NCI-H2107 treated with DMSO at 0.1 percent for 48 hours (cell line): Measurements from ENCODE around the gene STOX2.
A peak's percentile ranks its signal among the peaks of the same experiment; 100 is the strongest.

Experiments used
- DNase-seq: peaks from one replicate; lab custom pipeline; 2025; ENCODE audit not compliant: unreplicated experiment; lab: John Stamatoyannopoulos, UW

STOX2 gene

GRCh38 chr4:183905081-183905592 lies at the start of gene STOX2:
Gene STOX2 (plus strand): TSS chr4:183905307. CDS start chr4:183906791, 1,484 bp downstream.
- DNase-seq = peak; percentile 38

DNA sequence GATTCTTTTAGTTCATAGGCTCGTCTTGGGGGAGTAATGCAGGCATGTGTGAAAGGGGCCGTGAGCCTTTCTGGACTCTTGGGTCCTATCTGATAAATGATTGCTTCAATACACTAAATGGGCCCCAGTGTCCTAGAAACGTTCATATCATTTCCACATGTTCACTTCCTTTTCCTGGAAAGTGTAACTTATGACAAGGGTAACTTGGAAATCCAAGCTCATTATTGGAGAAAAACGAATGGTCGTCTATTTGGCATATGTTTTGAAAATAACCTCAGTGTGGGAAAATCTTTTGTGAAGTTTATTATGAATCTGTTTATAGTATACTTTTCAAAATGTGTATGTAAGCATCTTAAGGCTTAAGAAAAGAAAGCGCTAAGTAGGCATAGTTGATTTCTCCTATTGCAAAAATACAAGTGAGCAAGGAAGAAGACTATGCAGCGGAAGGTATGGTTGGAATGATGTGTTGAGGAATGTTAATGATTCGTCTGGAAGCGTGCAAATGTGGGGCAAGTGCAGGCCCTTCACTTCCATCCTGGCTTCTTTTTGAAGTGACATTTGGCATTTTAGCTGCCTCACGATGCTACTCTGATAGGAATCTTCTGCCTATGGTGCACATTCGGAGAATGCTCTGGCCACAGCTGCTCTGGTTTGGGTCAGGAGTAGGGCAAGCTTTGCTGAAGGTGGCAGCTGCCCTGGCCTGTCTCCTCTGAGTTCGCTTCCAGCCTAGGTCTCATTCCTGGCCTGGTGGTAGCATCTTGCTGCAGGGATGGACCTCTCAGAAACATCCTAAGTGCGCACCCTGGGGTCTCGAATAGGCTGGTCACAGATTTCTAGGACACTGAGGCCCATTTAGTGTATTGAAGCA lies 49.5 kb upstream of the STOX2 start:
- no peak for DNase-seq

DNA sequence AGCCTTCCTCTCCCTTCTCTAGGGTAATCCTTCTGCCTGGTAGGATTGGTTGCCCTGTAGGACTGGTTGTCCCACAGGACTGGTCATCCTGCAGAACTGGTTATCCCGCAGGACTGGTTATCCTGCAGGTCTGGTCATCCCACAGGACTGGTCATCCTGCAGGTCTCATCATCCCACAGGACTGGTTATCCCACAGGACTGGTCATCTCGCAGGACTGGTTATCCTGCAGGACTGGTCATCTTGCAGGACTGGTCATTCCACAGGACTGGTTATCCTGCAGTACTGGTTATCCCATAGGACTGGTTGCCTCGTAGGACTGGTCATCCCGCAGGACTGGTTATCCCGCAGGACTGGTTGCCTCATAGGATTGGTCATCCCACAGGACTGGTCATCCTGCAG lies 48.1 kb upstream of the STOX2 start:
- DNase-seq = no peak

- DNase-seq = no peak
These were observed 47.0 kb upstream of the STOX2 start for GRCh38 chr4:183858011-183858615.

GRCh38 chr4:183860119-183860518 lies 45.0 kb upstream of the STOX2 start:
- DNase-seq = no peak

DNA sequence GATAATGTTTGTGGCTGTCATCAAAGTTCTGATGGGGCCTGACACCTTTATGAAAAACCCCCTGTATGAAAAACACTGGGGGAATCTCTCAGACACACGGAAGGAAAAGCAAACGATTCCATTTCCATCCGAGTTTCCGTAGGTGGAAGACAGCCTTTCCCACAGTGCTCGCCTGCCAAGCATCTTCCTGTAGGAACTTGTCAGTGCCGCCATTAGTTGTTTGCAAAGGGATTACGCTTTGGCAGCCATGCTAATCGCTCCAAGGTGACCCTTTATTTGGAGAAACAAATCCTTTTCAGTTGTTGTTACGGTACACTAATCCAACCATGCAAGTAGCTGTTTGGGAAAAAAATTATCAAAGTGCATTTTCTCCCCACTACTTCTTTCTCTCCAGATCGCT lies 44.4 kb upstream of the STOX2 start:
- no peak for DNase-seq

DNA sequence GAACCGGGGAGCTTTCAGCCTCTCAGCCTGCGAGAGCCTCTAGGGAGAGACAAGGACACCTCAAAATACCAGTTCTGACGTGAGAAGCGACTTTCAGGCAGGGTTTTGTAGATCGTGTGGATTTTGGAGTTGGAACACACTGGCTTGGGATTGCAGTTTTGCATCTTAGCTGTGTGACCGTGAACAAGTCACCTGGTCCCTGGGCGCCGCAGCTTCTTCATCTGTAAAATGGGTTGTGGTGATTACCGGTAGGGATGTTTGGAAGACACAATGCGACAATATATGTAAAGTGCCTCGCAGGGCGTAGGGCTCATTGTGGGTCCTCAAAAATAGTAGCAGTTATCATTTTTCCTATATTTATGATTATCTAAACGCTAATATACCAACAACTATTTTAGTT lies 43.7 kb upstream of the STOX2 start:
- no peak for DNase-seq

DNA sequence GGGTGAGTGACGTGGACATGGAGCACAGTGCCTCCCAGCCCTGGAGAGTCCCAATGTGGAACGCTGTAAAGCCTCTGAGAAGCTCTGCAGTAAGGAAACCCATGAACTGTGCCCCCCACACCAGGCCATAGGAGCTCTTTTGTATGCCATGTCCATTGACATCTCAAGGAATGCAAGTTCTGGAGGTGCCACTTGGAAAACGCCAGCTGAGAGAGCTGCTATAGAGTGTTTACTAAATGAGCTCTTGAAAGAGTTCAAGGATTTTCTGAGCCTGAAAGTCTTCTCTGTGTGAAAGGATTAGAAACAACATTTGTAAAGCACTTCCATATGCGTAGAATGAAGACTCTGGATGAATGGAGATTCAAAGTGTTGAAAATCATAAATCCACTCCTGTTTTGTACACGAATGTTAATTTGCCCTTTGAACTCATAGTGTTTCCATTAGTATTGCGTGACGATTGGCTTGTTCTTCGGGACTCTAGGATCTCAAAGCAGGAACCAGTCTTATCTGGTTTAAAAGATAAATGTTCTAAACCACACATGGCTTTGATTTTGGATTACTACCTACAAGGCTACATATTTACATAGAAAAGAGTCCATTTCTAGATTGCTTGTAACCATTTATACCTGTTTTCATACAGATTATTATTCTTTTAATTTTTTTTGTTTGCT lies 41.8 kb upstream of the STOX2 start:
- DNase-seq = no peak

DNA sequence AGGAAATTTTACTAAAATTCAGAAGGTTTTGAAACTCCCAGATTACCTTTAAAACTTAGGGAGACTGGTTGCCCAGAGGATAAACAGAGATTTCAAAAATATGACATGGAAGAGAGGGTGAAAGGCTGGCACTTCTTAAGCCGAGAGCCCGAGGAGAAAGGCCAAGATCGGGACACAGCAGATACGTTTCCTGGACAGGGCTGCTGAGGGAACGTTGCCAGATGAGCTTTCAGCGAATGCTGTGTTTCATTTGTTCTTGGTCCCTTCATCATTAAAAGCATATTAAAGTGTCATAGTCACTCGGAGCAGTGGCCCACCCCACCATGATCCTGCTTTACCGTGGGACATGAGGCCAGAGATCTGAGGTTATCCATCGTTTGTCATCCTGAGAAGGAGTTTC lies 37.9 kb upstream of the STOX2 start:
- DNase-seq = no peak

DNA sequence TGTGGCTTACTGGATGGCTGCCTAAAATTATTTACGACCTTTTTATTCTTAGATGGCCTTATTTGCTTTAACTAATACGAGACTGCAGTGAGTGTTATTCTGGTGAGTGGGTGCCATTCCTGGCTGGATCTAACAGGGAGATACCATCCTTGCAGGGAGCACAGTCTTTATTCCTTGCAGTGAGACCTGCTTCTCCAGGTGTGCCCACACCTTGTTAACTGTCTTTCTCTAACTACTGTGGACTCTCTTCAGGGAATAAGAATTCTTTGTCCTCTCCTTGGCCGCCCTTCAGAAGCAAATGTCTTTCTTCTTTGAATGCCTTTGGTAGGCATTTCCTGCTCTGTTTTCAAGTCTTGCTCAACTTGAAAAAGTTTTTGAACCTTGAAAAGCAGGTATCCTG lies 34.1 kb upstream of the STOX2 start:
- no peak for DNase-seq

GRCh38 chr4:183871581-183871980 lies 33.5 kb upstream of the STOX2 start:
- DNase-seq = no peak

DNA sequence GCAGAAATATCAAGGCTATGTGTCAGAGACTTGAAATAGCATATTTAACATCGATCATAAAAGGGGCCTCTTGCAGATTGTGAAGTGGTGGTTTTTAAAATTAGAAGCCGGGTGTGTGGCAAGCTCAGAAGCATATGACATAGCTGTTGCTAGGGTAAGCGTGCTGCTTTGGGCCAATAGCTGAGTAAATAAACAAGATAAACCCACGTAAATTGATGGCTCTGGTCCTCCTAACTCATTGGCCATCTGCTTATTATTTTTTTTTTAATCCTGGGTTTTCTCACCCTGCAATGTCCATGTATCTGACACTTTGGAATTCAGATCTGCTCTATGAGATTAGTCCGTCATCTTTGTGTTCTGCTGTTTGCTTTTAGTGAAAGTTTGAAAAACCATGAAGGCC lies 32.6 kb upstream of the STOX2 start:
- no peak for DNase-seq

DNA sequence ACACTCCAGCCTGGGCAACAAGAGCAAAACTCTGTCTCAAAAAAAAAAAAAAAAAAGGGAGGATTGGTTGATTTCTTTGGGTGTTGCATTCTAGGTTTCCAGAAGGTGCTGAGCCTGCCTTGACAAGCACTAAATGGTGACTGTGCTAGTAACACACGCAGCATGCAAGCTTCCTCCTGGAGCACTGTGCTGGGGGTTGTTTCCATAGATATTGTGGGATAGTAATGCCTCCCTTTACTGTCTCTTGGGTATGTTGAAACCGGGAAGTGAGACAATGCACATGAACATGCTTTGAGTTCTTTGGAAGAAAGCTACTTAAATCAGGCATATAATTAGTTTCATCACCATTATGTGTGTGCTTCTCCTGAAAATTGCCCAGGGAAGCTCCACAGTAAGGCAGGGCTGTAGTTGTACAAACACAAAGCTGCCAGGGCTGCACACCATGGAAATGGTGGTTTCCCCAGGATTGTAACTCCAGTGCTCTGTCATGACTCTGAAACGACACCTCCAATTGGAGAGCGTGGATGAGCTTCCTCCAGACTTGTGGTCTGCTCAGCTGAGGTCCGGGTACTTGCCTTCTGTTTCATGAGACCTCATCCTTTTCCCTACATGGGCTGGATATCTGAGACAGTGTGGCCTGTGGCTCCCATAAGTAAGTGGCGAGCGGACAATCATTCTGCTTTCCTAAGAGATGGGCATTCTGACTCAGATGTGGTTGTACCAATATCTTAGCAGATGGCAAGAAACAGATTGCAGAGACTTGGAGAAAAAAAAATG lies 31.5 kb upstream of the STOX2 start:
- DNase-seq = no peak

DNA sequence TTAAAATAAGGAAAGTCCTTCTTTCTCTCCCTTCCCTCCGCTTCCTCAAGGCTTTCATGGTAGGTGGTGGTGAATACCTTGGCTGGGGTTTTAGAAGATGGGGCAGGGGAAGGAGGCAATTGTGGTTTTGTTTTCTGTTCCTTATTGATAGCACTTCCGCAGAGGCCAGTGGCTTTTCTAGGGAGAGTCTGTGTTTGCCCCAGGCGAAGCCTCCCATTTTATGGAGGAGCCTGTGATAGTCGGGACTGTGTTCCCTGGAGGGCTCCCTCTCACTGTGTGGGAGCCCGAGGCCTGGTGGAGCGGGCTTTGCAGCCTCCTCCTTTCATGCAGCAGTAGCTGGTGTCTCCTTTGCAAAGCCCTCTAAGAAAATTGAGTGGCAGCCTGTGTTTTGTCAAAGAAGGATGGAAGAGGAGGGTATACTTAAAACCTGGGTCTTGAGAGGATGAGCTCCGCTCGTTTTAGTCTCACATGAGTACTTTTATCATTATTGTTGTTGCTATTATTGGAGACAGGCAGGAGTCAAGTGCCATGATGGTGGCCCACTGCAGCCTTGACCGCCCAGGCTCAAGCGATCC lies 29.8 kb upstream of the STOX2 start:
- no peak for DNase-seq

DNA sequence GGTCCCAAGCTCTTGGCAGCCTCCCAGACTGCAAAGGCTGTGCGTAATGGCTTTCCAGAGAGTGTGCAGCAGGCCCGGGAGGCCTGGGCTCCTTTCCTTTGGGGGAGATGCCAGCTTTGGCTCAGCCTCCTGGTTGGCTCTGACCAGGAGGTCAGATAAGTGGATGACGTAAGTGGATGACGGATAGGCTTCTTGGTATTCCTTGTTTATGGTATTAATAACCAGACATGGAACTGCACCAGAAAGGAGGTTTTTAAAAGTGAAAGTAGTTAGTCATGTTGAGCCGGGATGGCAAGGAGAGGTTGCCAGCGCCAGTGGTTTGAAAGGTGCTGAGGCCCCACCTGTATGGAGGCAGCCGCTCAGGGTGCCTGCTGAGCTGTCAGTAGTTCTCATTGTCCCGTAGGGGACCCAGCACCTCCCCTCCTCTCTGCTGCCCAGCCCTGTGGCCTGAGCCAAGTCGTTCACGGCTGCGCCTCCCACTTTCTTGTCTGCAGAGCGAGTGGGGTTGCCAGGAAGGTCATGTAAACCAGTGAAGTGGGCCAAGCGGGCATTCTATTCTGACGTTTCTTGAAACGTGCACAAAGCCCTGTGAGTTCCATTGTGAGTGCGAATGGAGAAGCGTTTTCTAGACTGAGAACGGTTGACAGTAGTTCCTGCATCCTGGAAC lies 28.7 kb upstream of the STOX2 start:
- DNase-seq = peak; percentile 71

DNA sequence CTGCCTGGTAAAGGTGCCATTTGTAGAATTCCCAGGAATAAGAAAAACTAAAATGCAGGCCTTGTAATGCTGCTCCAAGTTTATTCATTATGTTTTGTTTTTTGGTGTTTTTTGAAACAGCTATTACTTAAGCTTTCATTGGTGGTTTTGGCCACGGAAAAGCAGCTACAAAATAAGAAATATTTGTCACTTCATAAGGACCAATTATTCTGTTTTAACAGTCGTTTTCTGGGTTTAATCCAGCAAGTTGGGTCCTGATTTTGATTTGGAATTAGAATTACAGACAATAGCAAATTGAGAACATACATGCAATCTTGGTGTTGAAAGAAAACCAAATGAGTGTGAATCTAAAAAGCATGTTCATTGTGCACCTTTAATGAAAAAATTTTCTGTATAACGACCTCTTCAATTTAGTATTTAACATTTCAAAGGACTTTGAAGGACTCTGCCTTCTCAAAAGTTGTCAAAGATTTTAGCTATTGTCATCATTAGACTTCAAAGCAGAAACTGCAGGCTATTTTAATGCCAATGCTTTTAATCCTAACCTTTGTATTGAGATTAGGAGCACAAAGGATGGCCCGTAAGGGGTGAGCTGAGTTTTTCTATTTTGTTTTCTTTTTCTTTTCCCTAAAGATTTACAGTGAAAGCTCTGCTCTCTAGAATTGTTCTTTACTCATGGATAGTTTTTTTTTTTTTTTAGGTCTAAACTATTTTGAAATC lies 26.7 kb upstream of the STOX2 start:
- DNase-seq = no peak

DNA sequence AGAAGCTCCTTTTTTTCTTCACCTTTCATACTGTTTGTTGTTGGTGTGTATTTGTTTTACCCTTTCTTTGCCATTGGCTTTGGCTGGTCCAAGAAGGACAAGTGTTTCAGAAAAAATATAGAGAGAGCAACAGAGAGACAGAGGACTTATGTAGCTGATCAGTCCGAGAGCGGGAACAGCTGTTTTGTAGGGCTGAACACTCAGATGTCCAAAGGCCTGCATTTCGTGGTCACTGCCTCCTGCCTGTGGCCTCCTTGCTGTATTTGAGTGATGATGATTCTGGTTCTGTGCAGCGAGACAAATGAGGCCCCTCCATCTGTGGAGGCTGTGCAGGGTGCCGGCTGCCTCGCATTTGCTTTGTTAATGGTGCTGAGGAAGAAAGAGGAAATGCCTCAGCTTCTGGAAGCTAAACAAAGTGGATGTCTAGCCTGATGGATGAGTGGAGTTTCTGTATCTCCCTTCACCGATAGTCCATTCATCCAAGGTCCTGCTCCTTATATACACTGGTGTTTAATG lies 19.8 kb upstream of the STOX2 start:
- no peak for DNase-seq

DNA sequence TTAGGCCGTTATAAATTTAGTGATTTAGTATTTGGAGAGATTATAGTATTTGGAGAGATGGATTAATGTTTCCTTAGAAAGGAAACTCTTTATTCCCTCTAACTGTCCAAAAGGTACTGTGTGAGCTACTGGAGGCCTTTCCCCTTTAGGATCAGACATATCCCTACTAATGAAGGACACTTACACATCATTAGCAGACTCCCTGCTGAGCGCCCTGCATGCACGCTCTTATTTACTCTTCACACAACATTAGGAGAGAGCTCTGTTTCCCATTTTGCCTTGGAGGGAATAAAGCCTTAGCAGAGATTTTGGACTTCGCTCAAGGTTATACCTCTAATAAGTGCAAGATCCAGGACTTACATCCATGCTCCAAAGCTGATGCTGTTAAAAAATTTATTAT lies 17.8 kb upstream of the STOX2 start:
- DNase-seq = no peak

GRCh38 chr4:183888564-183888963 lies 16.5 kb upstream of the STOX2 start:
- DNase-seq = no peak
